WTC11 (cell line): ENCODE data around the gene ITGB4. TPM values are rescaled to one million over a fixed set of nuclear protein-coding genes. Genes with fewer than 3 reads are reported as not detected.

Source experiments
- ATAC-seq: fragments of 200-7000 bp; cut with Tn5 transposase; 2 replicates; pipeline ENCODE4 v1.10.0; 2021; ENCODE audit warnings: mild to moderate bottlenecking, moderate library complexity
- CTCF ChIA-PET: fragments of 300-600 bp; sonication (Branson Sonifier 250); formaldehyde crosslinking; loops from one replicate; lab custom pipeline; 2021; ENCODE audit warnings: antibody characterized with exemption; lab: Charles Lee
- POLR2A ChIA-PET: fragments of 350-600 bp; sonication (Branson Sonifier 250); formaldehyde crosslinking; loops from one replicate; lab custom pipeline; 2021; ENCODE audit warnings: antibody characterized with exemption; lab: Charles Lee
- DNase-seq: peaks from one replicate; pipeline ENCODE4 v3.0.0; 2021; ENCODE audit warnings: low spot score
- H3K27ac Mint-ChIP-seq: 2 replicates; pipeline ENCODE4 v1.8.0; 2021; ENCODE audit warnings: mixed read lengths
- H3K27me3 Mint-ChIP-seq: 2 replicates; pipeline ENCODE4 v1.8.0; 2021; ENCODE audit warnings: low read depth, mild to moderate bottlenecking, moderate library complexity, mixed read lengths
- H3K36me3 Mint-ChIP-seq: 2 replicates; pipeline ENCODE4 v1.8.0; 2021; ENCODE audit warnings: mixed read lengths
- H3K4me1 Mint-ChIP-seq: 2 replicates; pipeline ENCODE4 v1.8.0; 2022; ENCODE audit warnings: mixed read lengths
- H3K4me3 Mint-ChIP-seq: 2 replicates; pipeline ENCODE4 v1.8.0; 2021; ENCODE audit warnings: mild to moderate bottlenecking, moderate library complexity, mixed read lengths
- H3K9me3 Mint-ChIP-seq: 2 replicates; pipeline ENCODE4 v1.8.0; 2021; ENCODE audit warnings: mixed read lengths
- ATF2 ChIP-seq: sonication (generic); formaldehyde crosslinking; IDR thresholded peaks from 2 replicates; pipeline ENCODE4 v1.8.1; 2022; ENCODE audit warnings: low read depth, missing genetic modification reagents, borderline replicate concordance
- CTCF ChIP-seq: fragments of 200-600 bp; IDR thresholded peaks from 2 replicates; pipeline ENCODE4 v1.8.0; 2022; ENCODE audit warnings: antibody characterized with exemption
- ELF4 ChIP-seq: sonication (generic); formaldehyde crosslinking; IDR thresholded peaks from 2 replicates; pipeline ENCODE4 v1.8.1; 2022; ENCODE audit warnings: low read depth, mild to moderate bottlenecking, moderate library complexity, missing genetic modification reagents
- ERG ChIP-seq: fragments of 250-450 bp; sonication (Bioruptor Pico); IDR thresholded peaks from 2 replicates; pipeline ENCODE4 v1.8.0; 2021; ENCODE audit warnings: mild to moderate bottlenecking
- FOXK1 ChIP-seq: sonication (generic); formaldehyde crosslinking; IDR thresholded peaks from 2 replicates; pipeline ENCODE4 v1.8.0; 2022; ENCODE audit warnings: mild to moderate bottlenecking, moderate library complexity, missing genetic modification reagents
- GABPB1 ChIP-seq: sonication (generic); formaldehyde crosslinking; IDR thresholded peaks from 2 replicates; pipeline ENCODE4 v1.8.1; 2023; ENCODE audit warnings: mild to moderate bottlenecking, missing genetic modification reagents
- GRHL2 ChIP-seq: fragments of 250-450 bp; sonication (Bioruptor Pico); IDR thresholded peaks from 2 replicates; pipeline ENCODE4 v1.8.0; 2022; ENCODE audit warnings: mild to moderate bottlenecking, moderate library complexity; ENCODE audit not compliant: insufficient replicate concordance, severe bottlenecking
- GTF2I ChIP-seq: fragments of 250-450 bp; sonication (Bioruptor Pico); conservative IDR thresholded peaks from 2 replicates; pipeline ENCODE4 v1.4.0; 2021; ENCODE audit warnings: mild to moderate bottlenecking
- IRF2 ChIP-seq: sonication (generic); formaldehyde crosslinking; IDR thresholded peaks from 2 replicates; pipeline ENCODE4 v1.8.0; 2022; ENCODE audit warnings: low read depth, missing genetic modification reagents, borderline replicate concordance
- KAT7 ChIP-seq: sonication (generic); formaldehyde crosslinking; IDR thresholded peaks from 2 replicates; pipeline ENCODE4 v1.8.1; 2023; ENCODE audit warnings: missing genetic modification reagents, mild to moderate bottlenecking, borderline replicate concordance
- MYBL2 ChIP-seq: sonication (generic); formaldehyde crosslinking; IDR thresholded peaks from 2 replicates; pipeline ENCODE4 v1.8.1; 2023; ENCODE audit warnings: mild to moderate bottlenecking, moderate library complexity, missing genetic modification reagents
- NFYB ChIP-seq: sonication (generic); formaldehyde crosslinking; conservative IDR thresholded peaks from 2 replicates; pipeline ENCODE4 v1.8.0; 2022; ENCODE audit warnings: low read depth, missing genetic modification reagents
- SMAD4 ChIP-seq: sonication (generic); formaldehyde crosslinking; IDR thresholded peaks from 2 replicates; pipeline ENCODE4 v1.8.0; 2022; ENCODE audit warnings: mild to moderate bottlenecking, missing genetic modification reagents
- TEAD1 ChIP-seq: sonication (generic); formaldehyde crosslinking; IDR thresholded peaks from 2 replicates; pipeline ENCODE4 v1.8.0; 2022; ENCODE audit warnings: mild to moderate bottlenecking, missing genetic modification reagents
- ZNF532 ChIP-seq: fragments of 250-450 bp; sonication (Bioruptor Pico); IDR thresholded peaks from 2 replicates; pipeline ENCODE4 v1.9.0; 2021; ENCODE audit warnings: mild to moderate bottlenecking, borderline replicate concordance
- ZSCAN18 ChIP-seq: fragments of 250-450 bp; sonication (Bioruptor Pico); IDR thresholded peaks from 2 replicates; pipeline ENCODE4 v2.1.2; 2022; ENCODE audit warnings: mild to moderate bottlenecking, moderate library complexity
- total RNA-seq: library from RNA; stranded (reverse); gene quantifications from 3 replicates; pipeline ENCODE4 v1.2.3, GENCODE V29; 2021

Gene ITGB4
- total RNA-seq, 1 experiment from 2014 or later = 9.5 TPM

GRCh38 chr17:75783069-75783783, 62.0 kb downstream of the ITGB4 start:
- Mint-ChIP-seq H3K9me3 (no peaks in the 10 kb centered on the region), H3K4me1 (peaks cover 40% of the 10 kb centered on the region), H3K27ac (peak overlapping the region; percentile 93), H3K4me3 (peak overlapping the region; percentile 95), H3K36me3 (peaks cover 14% of the 10 kb centered on the region), H3K27me3 (peaks cover 4% of the 10 kb centered on the region)
- DNase-seq (no peak), ATAC-seq (no peak)
- TF ChIP-seq CTCF = peak; percentile 40
- TF ChIP-seq TEAD1 (CRISPR knock-in tag) = no peak
- ChIA-PET POLR2A (interaction anchor here (1.2 kb wide), 1 partner anchor 9 kb away, joined by 4 read pairs; no protein-coding TSS in a partner anchor), CTCF (interaction anchor here (0.7 to 2.3 kb wide), 18 partner anchors 9 to 182 kb away, joined by 3 to 27 read pairs (median 6); partner anchors contain the start of genes GALK1, ITGB4, SMIM5 and UNC13D)

- H3K27ac Mint-ChIP-seq = peak overlapping the region; percentile 93
Measured at GRCh38 chr17:75783803-75784472, 62.7 kb downstream of the ITGB4 start.

GRCh38 chr17:75784473-75785015, 63.3 kb downstream of the ITGB4 start, which contains the start of gene UNK:
Gene UNK (plus strand): TSS chr17:75784806. CDS start chr17:75784881, 75 bp downstream.
- Mint-ChIP-seq H3K27me3 (peaks cover 3% of the 10 kb centered on the region), H3K4me1 (peaks cover 34% of the 10 kb centered on the region), H3K4me3 (peak within 1 kb of the TSS; percentile 95), H3K36me3 (peaks cover 6% of the 10 kb centered on the region), H3K9me3 (no peaks in the 10 kb centered on the region), H3K27ac (peak within 1 kb of the TSS; percentile 100)
- ChIA-PET POLR2A (interaction anchor here (0.6 to 2.2 kb wide), 10 partner anchors 8 to 71 kb away, joined by 3 to 13 read pairs (median 4); partner anchors contain the start of gene WBP2), CTCF (interaction anchor here (1.0 to 2.3 kb wide), 8 partner anchors 19 to 259 kb away, joined by 3 to 27 read pairs (median 10); partner anchors contain the start of genes GALK1, LLGL2 and WBP2)
- DNase-seq = peak; percentile 97
- ATAC-seq = peak; percentile 77
- TF ChIP-seq SMAD4 (no peak), ERG (CRISPR knock-in tag) (no peak), KAT7 (CRISPR knock-in tag) (peak; percentile 1; the same call in 1 of the 2 replicates), MYBL2 (CRISPR knock-in tag) (no peak), NFYB (CRISPR knock-in tag) (no peak), GTF2I (CRISPR knock-in tag) (no peak), TEAD1 (CRISPR knock-in tag) (peak; percentile 17; the same call in 1 of the 2 replicates), GABPB1 (0 out of 2 replicates have a peak, but pooled peaks have one; percentile 20), GRHL2 (CRISPR knock-in tag) (no peak), ZNF532 (CRISPR knock-in tag) (no peak), ELF4 (no peak), FOXK1 (peak; percentile 39; the same call in 1 of the 2 replicates), ZSCAN18 (CRISPR knock-in tag) (no peak)

More at GRCh38 chr17:75783803-75784472, 62.7 kb downstream of the ITGB4 start:
- H3K4me3 Mint-ChIP-seq = peak overlapping the region; percentile 95
- peak; percentile 1; the same call in 1 of the 2 replicates for ATAC-seq
- TF ChIP-seq IRF2 (CRISPR knock-in tag) (no peak), ATF2 (CRISPR knock-in tag) (no peak)
- TF ChIP-seq, all 79 proteins: peak for 0
- Mint-ChIP-seq H3K4me1 (peaks cover 34% of the 10 kb centered on the region), H3K36me3 (peaks cover 7% of the 10 kb centered on the region), H3K27me3 (peaks cover 4% of the 10 kb centered on the region), H3K9me3 (no peaks in the 10 kb centered on the region)
- POLR2A ChIA-PET = interaction anchor here (0.6 to 2.2 kb wide), 5 partner anchors 9 to 71 kb away, joined by 3 to 13 read pairs (median 4); partner anchors contain the start of gene WBP2
- DNase-seq = peak; percentile 38
- CTCF ChIA-PET = interaction anchor here (0.7 to 2.3 kb wide), 18 partner anchors 9 to 183 kb away, joined by 3 to 27 read pairs (median 6); partner anchors contain the start of genes GALK1, ITGB4, SMIM5 and UNC13D
